IMR-90 (cell line): Measurements from ENCODE around the gene C11orf68. TPM values are rescaled to one million over a fixed set of nuclear protein-coding genes. Genes with fewer than 3 reads are reported as not detected.
A peak's percentile ranks its signal among the peaks of the same experiment; 100 is the strongest.

Experiments used
- ATAC-seq: fragments of 200-7000 bp; cut with Tn5 transposase; 2 replicates; pipeline ENCODE4 v1.9.1; 2020; ENCODE audit warnings: low read depth, mild to moderate bottlenecking, moderate library complexity
- BruUV-seq: library from RNA; stranded (reverse); fragments of 400-500 nt; replicated peaks from 2 replicates; lab custom pipeline; 2021; lab: Mats Ljungman, UMichigan
- CTCF ChIA-PET: fragments of 300-600 bp; formaldehyde crosslinking; extraction: SDS; loops from one replicate; lab custom pipeline; 2021; ENCODE audit warnings: antibody characterized with exemption; lab: Yijun Ruan, JAX
- POLR2A ChIA-PET: fragments of 300-600 bp; sonication (Branson Sonifier 250); formaldehyde crosslinking; loops from one replicate; lab custom pipeline; 2022; ENCODE audit warnings: antibody characterized with exemption; ENCODE audit not compliant: unreplicated experiment; lab: Charles Lee
- DNase-seq: peaks from one replicate; pipeline ENCODE4 v3.0.0; 2013
- H2AFZ ChIP-seq: replicated peaks from 2 replicates; pipeline ENCODE3; 2013; ENCODE audit warnings: low read length, mild to moderate bottlenecking; ENCODE audit not compliant: poor library complexity
- H2AK5ac ChIP-seq: 2 replicates; pipeline ENCODE4 v1.6.1; 2013; ENCODE audit warnings: low read depth, low read length, inconsistent platforms
- H2AK9ac ChIP-seq: replicated peaks from 2 replicates; pipeline ENCODE3; 2013; ENCODE audit warnings: mild to moderate bottlenecking, low read depth, low read length, moderate library complexity; ENCODE audit not compliant: poor library complexity
- H2BK120ac ChIP-seq: 2 replicates; pipeline ENCODE4 v1.6.1; 2013; ENCODE audit warnings: low read depth, low read length, inconsistent platforms
- H2BK15ac ChIP-seq: 3 replicates; pipeline ENCODE4 v1.6.1; 2013; ENCODE audit warnings: low read depth, low read length, inconsistent platforms
- H2BK20ac ChIP-seq: 2 replicates; pipeline ENCODE4 v1.6.1; 2013; ENCODE audit warnings: low read depth, mild to moderate bottlenecking, inconsistent platforms, low read length, moderate library complexity
- H2BK5ac ChIP-seq: 2 replicates; pipeline ENCODE4 v1.6.1; 2013; ENCODE audit warnings: mild to moderate bottlenecking, low read depth, low read length, inconsistent platforms; ENCODE audit not compliant: poor library complexity, severe bottlenecking
- H3K14ac ChIP-seq: replicated peaks from 2 replicates; pipeline ENCODE4 v1.6.1; 2013; ENCODE audit warnings: low read depth, low read length, inconsistent platforms
- H3K18ac ChIP-seq: 2 replicates; pipeline ENCODE4 v1.6.1; 2013; ENCODE audit warnings: low read depth, low read length, control low read depth
- H3K23ac ChIP-seq: 2 replicates; pipeline ENCODE4 v1.6.1; 2013; ENCODE audit warnings: low read depth, low read length, inconsistent platforms
- H3K27ac ChIP-seq: 2 replicates; pipeline ENCODE4 v1.5.1; 2013; ENCODE audit warnings: mild to moderate bottlenecking, control low read depth, low read length; ENCODE audit not compliant: insufficient read depth
- H3K27me3 ChIP-seq: 2 replicates; pipeline ENCODE4 v1.6.1; 2013; ENCODE audit warnings: low read length; ENCODE audit not compliant: control insufficient read depth, insufficient read depth
- H3K36me3 ChIP-seq: 2 replicates; pipeline ENCODE4 v1.6.1; 2013; ENCODE audit warnings: low read length, mixed read lengths; ENCODE audit not compliant: control insufficient read depth, insufficient read depth
- H3K4ac ChIP-seq: 2 replicates; pipeline ENCODE4 v1.6.1; 2013; ENCODE audit warnings: low read depth, low read length, inconsistent platforms
- H3K4me1 ChIP-seq: 2 replicates; pipeline ENCODE4 v1.6.1; 2013; ENCODE audit warnings: low read length, mixed read lengths; ENCODE audit not compliant: control insufficient read depth, insufficient read depth
- H3K4me2 ChIP-seq: 2 replicates; pipeline ENCODE4 v1.6.1; 2013; ENCODE audit warnings: low read depth, mild to moderate bottlenecking, control low read depth, low read length, moderate library complexity
- H3K4me3 ChIP-seq: 2 replicates; pipeline ENCODE4 v1.5.1; 2013; ENCODE audit warnings: low read depth, mild to moderate bottlenecking, control low read depth, low read length, moderate library complexity; ENCODE audit not compliant: insufficient read depth
- H3K56ac ChIP-seq: 2 replicates; pipeline ENCODE4 v1.6.1; 2013; ENCODE audit warnings: low read length, inconsistent platforms; ENCODE audit not compliant: insufficient read depth; ENCODE audit errors: extremely low read depth
- H3K79me1 ChIP-seq, 2 experiments: 2 replicates each; pipeline ENCODE4 v1.6.1; 2013; ENCODE audit warnings: low read length in 2 of 2, inconsistent platforms in 1 of 2, low read depth in 1 of 2
- H3K9ac ChIP-seq: 2 replicates; pipeline ENCODE4 v1.6.1; 2013; ENCODE audit warnings: low read depth, low read length, control low read depth
- H3K9me1 ChIP-seq: 2 replicates; pipeline ENCODE4 v1.6.1; 2013; ENCODE audit warnings: low read length, inconsistent platforms; ENCODE audit not compliant: insufficient read depth
- H3K9me3 ChIP-seq: 2 replicates; pipeline ENCODE4 v1.6.1; 2013; ENCODE audit warnings: low read length; ENCODE audit not compliant: control insufficient read depth, insufficient read depth
- H4K20me1 ChIP-seq: 2 replicates; pipeline ENCODE4 v1.6.1; 2013; ENCODE audit warnings: low read length, inconsistent platforms; ENCODE audit not compliant: insufficient read depth
- H4K5ac ChIP-seq: 2 replicates; pipeline ENCODE4 v1.6.1; 2013; ENCODE audit warnings: mild to moderate bottlenecking, low read depth, low read length, control low read depth
- H4K8ac ChIP-seq, 2 experiments: 2 replicates each; pipeline ENCODE4 v1.6.1; 2013; ENCODE audit warnings: low read depth in 2 of 2, low read length in 2 of 2, control low read depth in 1 of 2, inconsistent platforms in 1 of 2
- H4K91ac ChIP-seq: 2 replicates; pipeline ENCODE4 v1.6.1; 2013; ENCODE audit warnings: low read depth, low read length, inconsistent platforms; ENCODE audit not compliant: insufficient read depth
- BHLHE40 ChIP-seq: fragments of 150-350 bp; IDR thresholded peaks from 2 replicates; pipeline ENCODE4 v1.6.1; 2016; ENCODE audit warnings: mild to moderate bottlenecking, low read depth, low read length
- CEBPB ChIP-seq: IDR thresholded peaks from 2 replicates; pipeline ENCODE4 v1.6.1; 2012; ENCODE audit warnings: low read depth, low read length, improper control_type of control experiment
- CHD1 ChIP-seq: IDR thresholded peaks from 2 replicates; pipeline ENCODE4 v1.6.1; 2012; ENCODE audit warnings: low read depth, low read length, improper control_type of control experiment
- FOS ChIP-seq: fragments of 150-350 bp; IDR thresholded peaks from 2 replicates; pipeline ENCODE4 v1.6.1; 2016; ENCODE audit warnings: low read depth, low read length
- MAFK ChIP-seq: IDR thresholded peaks from 2 replicates; pipeline ENCODE4 v1.6.1; 2012; ENCODE audit warnings: low read depth, low read length, improper control_type of control experiment
- MAZ ChIP-seq: IDR thresholded peaks from 2 replicates; pipeline ENCODE4 v1.6.1; 2012; ENCODE audit warnings: low read depth, mild to moderate bottlenecking, low read length, improper control_type of control experiment, moderate library complexity, borderline replicate concordance
- MXI1 ChIP-seq: IDR thresholded peaks from 2 replicates; pipeline ENCODE4 v1.6.1; 2012; ENCODE audit warnings: low read depth, mild to moderate bottlenecking, low read length, moderate library complexity, borderline replicate concordance
- NFE2L2 ChIP-seq: fragments of 150-350 bp; IDR thresholded peaks from 2 replicates; pipeline ENCODE4 v1.6.1; 2016; ENCODE audit warnings: low read depth, mild to moderate bottlenecking, low read length
- POLR2A ChIP-seq: IDR thresholded peaks from 2 replicates; pipeline ENCODE4 v1.6.1; 2012; ENCODE audit warnings: mild to moderate bottlenecking, low read depth, low read length
- RAD21 ChIP-seq: IDR thresholded peaks from 2 replicates; pipeline ENCODE4 v1.6.1; 2012; ENCODE audit warnings: low read length, improper control_type of control experiment
- RCOR1 ChIP-seq: IDR thresholded peaks from 2 replicates; pipeline ENCODE4 v1.6.1; 2012; ENCODE audit warnings: mild to moderate bottlenecking, low read length, improper control_type of control experiment; ENCODE audit not compliant: insufficient replicate concordance
- RFX5 ChIP-seq: IDR thresholded peaks from 2 replicates; pipeline ENCODE4 v1.8.0; 2012; ENCODE audit warnings: low read depth, mild to moderate bottlenecking, low read length, moderate library complexity
- SMC3 ChIP-seq: fragments of 150-350 bp; IDR thresholded peaks from 2 replicates; pipeline ENCODE4 v1.6.1; 2016; ENCODE audit warnings: low read depth, mild to moderate bottlenecking, antibody characterized with exemption, low read length, moderate library complexity
- WGBS, 2 experiments: methylation state at CpG; one replicate each; pipeline versions ENCODE4 v1.1.5 to v1.1.7; 2013; ENCODE audit warnings: missing lambda C conversion rate in 2 of 2; ENCODE audit not compliant: insufficient read length in 1 of 2; ENCODE audit errors: extremely low coverage in 2 of 2; 5-methylcytosine and 5-hydroxymethylcytosine counted together
- dilution Hi-C: fragments of 300-500 bp; cut with HindIII; formaldehyde crosslinking; loops from one replicate; pipeline ENCODE4 v1.14.3; 2018; ENCODE audit warnings: low sequenced_read_pairs; ENCODE audit not compliant: unreplicated experiment
- in situ Hi-C: fragments of 300-500 bp; cut with MboI; formaldehyde crosslinking; loops from 3 replicates; pipeline ENCODE4 v1.14.3; 2019; ENCODE audit warnings: low sequenced_read_pairs, inconsistent platforms, mixed read lengths
- intact Hi-C: fragments of 100-400 bp; cut with micrococcal nuclease; formaldehyde crosslinking; loops from 2 replicates; pipeline ENCODE4 v1.10.0; 2022
- polyA plus RNA-seq, 3 experiments: library from polyadenylated mRNA; depleted of rRNA; stranded (reverse); fragments of >200 nt; gene quantifications; 2 replicates each; pipeline ENCODE4 v1.2.3, GENCODE V29; 2012; ENCODE audit warnings: low replicate concordance in 1 of 3
- total RNA-seq: library from RNA; depleted of rRNA; stranded (reverse); fragments of >200 nt; gene quantifications from 2 replicates; pipeline ENCODE4 v1.2.3, GENCODE V29; 2012
- TF ChIP-seq, protein P1 (sequence below): fragments of 150-350 bp; IDR thresholded peaks from 2 replicates; pipeline ENCODE4 v1.6.1; 2017; ENCODE audit warnings: mild to moderate bottlenecking, antibody characterized with exemption, low read length, low read depth
- TF ChIP-seq, protein P2 (sequence below): fragments of 150-350 bp; IDR thresholded peaks from 2 replicates; pipeline ENCODE4 v1.6.1; 2016; ENCODE audit warnings: low read depth, mild to moderate bottlenecking, low read length, moderate library complexity, borderline replicate concordance
- TF ChIP-seq, protein P3 (sequence below): conservative IDR thresholded peaks from 2 replicates; pipeline ENCODE4 v1.5.1; 2012; ENCODE audit warnings: mild to moderate bottlenecking, low read depth, low read length, improper control_type of control experiment

C11orf68 gene
- total and polyA plus RNA-seq, 2 of the 4 experiments (the other 2 are of a cell fraction), result 20.3 to 104 TPM

DNA sequence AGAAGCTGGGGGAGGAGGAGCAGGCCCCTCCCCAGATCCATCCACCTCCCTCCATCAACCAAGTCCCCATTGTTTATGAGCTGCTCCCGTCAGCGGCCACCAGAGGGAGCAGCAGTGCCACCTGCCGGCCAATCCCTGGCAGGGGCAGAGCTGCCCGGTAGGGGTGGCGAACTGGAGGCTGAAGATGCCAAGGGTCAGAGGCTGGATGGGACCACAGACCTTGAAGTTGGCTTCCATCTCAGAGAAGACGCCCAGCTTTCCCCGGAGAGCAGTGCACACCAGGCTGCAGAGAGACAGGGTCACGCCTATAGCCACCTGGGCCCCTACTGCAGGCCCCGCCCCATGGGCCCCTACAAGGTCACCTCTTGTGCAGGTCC, 34.2 kb downstream of the C11orf68 start:
- no peaks in the 10 kb centered on the region for H3K9me3 ChIP-seq
- H3K27me3 ChIP-seq, result no peaks in the 10 kb centered on the region
- H3K9ac ChIP-seq, result no peak overlapping the region
- CTCF ChIA-PET, result interaction anchor here (0.6 to 1.5 kb wide), 14 partner anchors 11 to 652 kb away, joined by 3 to 14 read pairs (median 4); partner anchors contain the start of genes EFEMP2 and MUS81
- H3K18ac ChIP-seq, result no peak overlapping the region
- no peak overlapping the region for H2BK120ac ChIP-seq
- H3K4ac ChIP-seq, result peak overlapping the region; percentile 53; the same call in 1 of the 2 replicates
- peaks cover 9 to 53% of the 10 kb centered on the region in 2 experiments for H3K79me1 ChIP-seq
- H3K4me3 ChIP-seq, result no peak overlapping the region
- 0% methylated on average over 3 of the region's 9 CpGs; no CpG with 5 or more reads in 1 of the 2 experiments for WGBS, 2 experiments
- no peak overlapping the region for H4K5ac ChIP-seq
- peak overlapping the region; percentile 95 for H2AK9ac ChIP-seq
- ATAC-seq, result peak; percentile 28
- H4K8ac ChIP-seq, result no peak overlapping the region
- no peak overlapping the region for H3K4me2 ChIP-seq
- no TSS peak for BruUV-seq
- peak overlapping the region; percentile 67 for H2AFZ ChIP-seq
- H2BK5ac ChIP-seq, result no peak overlapping the region
- in situ Hi-C loops (loop anchor here (5.0 kb wide), 1 partner anchor 103 kb away; no protein-coding TSS in a partner anchor), dilution Hi-C loops (no loop called here), intact Hi-C loops (loop anchor here (1.0 kb wide), 1 partner anchor 105 kb away; no protein-coding TSS in a partner anchor)
- no peak overlapping the region for H4K91ac ChIP-seq
- DNase-seq, result peak; percentile 65
- H3K56ac ChIP-seq, result no peak overlapping the region
- H2AK5ac ChIP-seq, result peak overlapping the region; percentile 73; the same call in 1 of the 2 replicates
- peaks cover 40% of the 10 kb centered on the region for H3K36me3 ChIP-seq
- no peak overlapping the region for H2BK15ac ChIP-seq
- H4K20me1 ChIP-seq, result peaks cover 21% of the 10 kb centered on the region
- H3K14ac ChIP-seq, result no peak overlapping the region
- H3K4me1 ChIP-seq, result peaks cover 4% of the 10 kb centered on the region
- no peak overlapping the region for H3K23ac ChIP-seq
- TF ChIP-seq FOS (no peak), MXI1 (no peak), CHD1 (no peak), MAFK (no peak), RCOR1 (peak; percentile 39), NFE2L2 (no peak), POLR2A (no peak; the same call in 1 of the 2 replicates), RAD21 (peak; percentile 86), MAZ (peak; percentile 78; the same call in 1 of the 2 replicates), SMC3 (peak; percentile 95), CEBPB (no peak), BHLHE40 (no peak), RFX5 (no peak)
- TF ChIP-seq, protein P1, sequence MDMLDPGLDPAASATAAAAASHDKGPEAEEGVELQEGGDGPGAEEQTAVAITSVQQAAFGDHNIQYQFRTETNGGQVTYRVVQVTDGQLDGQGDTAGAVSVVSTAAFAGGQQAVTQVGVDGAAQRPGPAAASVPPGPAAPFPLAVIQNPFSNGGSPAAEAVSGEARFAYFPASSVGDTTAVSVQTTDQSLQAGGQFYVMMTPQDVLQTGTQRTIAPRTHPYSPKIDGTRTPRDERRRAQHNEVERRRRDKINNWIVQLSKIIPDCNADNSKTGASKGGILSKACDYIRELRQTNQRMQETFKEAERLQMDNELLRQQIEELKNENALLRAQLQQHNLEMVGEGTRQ, result no peak
- TF ChIP-seq, protein P2, sequence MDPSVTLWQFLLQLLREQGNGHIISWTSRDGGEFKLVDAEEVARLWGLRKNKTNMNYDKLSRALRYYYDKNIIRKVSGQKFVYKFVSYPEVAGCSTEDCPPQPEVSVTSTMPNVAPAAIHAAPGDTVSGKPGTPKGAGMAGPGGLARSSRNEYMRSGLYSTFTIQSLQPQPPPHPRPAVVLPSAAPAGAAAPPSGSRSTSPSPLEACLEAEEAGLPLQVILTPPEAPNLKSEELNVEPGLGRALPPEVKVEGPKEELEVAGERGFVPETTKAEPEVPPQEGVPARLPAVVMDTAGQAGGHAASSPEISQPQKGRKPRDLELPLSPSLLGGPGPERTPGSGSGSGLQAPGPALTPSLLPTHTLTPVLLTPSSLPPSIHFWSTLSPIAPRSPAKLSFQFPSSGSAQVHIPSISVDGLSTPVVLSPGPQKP, result no peak
- TF ChIP-seq, protein P3, sequence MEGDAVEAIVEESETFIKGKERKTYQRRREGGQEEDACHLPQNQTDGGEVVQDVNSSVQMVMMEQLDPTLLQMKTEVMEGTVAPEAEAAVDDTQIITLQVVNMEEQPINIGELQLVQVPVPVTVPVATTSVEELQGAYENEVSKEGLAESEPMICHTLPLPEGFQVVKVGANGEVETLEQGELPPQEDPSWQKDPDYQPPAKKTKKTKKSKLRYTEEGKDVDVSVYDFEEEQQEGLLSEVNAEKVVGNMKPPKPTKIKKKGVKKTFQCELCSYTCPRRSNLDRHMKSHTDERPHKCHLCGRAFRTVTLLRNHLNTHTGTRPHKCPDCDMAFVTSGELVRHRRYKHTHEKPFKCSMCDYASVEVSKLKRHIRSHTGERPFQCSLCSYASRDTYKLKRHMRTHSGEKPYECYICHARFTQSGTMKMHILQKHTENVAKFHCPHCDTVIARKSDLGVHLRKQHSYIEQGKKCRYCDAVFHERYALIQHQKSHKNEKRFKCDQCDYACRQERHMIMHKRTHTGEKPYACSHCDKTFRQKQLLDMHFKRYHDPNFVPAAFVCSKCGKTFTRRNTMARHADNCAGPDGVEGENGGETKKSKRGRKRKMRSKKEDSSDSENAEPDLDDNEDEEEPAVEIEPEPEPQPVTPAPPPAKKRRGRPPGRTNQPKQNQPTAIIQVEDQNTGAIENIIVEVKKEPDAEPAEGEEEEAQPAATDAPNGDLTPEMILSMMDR, result peak; percentile 100
- POLR2A ChIA-PET, result interaction anchor here (0.6 kb wide), 1 partner anchor 16 kb away, joined by 3 read pairs; the partner anchor contains the start of gene FOSL1
- peaks cover 5% of the 10 kb centered on the region; the same call in 1 of the 2 replicates for H3K9me1 ChIP-seq
- H3K27ac ChIP-seq, result no peak overlapping the region; the same call in 1 of the 2 replicates
- no peak overlapping the region for H2BK20ac ChIP-seq
